ENCODE data around the gene ITGB5.
"Not testable (repeated sequence)": the region's sequence is repeated elsewhere in the genome, so short reads cannot be mapped to it uniquely, and the experiment has no call there.

DNA sequence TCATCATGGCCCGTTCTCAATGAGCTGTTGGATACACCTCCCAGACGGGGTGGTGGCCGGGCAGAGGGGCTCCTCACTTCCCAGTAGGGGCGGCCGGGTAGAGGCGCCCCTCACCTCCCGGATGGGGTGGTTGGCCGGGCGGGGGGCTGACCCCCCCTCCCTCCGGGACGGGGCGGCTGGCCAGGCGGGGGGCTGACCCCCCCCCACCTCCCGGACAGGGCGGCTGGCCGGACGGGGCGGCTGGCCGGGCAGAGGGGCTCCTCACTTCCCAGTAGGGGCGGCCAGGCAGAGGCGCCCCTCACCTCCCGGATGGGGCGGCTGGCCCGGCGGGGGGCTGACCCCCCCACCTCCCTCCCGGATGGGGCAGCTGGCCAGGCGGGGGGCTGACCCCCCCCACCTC lies 137.3 kb downstream of the ITGB5 start:
- TF ChIP-seq, protein P1, sequence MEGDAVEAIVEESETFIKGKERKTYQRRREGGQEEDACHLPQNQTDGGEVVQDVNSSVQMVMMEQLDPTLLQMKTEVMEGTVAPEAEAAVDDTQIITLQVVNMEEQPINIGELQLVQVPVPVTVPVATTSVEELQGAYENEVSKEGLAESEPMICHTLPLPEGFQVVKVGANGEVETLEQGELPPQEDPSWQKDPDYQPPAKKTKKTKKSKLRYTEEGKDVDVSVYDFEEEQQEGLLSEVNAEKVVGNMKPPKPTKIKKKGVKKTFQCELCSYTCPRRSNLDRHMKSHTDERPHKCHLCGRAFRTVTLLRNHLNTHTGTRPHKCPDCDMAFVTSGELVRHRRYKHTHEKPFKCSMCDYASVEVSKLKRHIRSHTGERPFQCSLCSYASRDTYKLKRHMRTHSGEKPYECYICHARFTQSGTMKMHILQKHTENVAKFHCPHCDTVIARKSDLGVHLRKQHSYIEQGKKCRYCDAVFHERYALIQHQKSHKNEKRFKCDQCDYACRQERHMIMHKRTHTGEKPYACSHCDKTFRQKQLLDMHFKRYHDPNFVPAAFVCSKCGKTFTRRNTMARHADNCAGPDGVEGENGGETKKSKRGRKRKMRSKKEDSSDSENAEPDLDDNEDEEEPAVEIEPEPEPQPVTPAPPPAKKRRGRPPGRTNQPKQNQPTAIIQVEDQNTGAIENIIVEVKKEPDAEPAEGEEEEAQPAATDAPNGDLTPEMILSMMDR (IDR thresholded peaks at IDR 0.05), result not testable (repeated sequence)
- TF ChIP-seq POLR2AphosphoS5 (IDR thresholded peaks at IDR 0.05; ENCODE audit: insufficient read depth in 1 of 2, low read depth in 1 of 2), result not testable (repeated sequence)
